ENCODE data around the gene HIVEP3. TPM values are rescaled to one million over a fixed set of nuclear protein-coding genes. Genes with fewer than 3 reads are reported as not detected.

HIVEP3 gene
- total and polyA plus RNA-seq, 2 donors (not counting 1 experiment from before 2014, with no cell fraction given) = 2.0 to 5.1 TPM

DNA sequence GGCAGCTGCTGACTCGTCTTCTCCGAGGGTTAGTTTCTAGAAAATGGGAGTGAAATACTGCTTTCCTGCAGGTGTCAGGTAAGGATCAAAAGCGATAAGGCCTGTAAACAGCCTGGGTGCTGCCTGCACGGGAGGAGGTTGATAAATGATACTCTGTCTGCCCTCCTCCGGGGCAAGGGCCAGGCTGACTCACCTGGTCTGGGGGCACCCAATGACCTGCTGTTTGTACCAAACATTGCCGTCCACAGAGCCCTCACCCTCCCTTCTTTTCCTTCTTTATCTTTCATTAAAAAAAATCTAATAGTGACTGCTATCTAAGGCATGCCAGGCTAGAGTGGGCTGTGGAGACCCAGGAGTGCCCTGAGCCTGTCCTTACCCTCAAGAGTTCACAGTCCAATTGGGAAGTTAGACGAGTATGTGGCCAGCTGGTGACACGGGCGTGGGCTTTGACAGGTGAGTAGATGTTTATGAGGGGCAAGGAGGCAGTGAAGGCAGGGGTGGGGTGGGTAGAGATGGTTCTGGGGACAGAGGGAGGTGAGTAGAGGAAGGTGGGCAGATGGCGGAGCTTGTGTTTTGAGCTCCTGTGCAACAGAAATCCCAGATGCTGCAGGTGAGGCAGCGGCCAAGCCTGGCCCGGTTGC, 450.5 kb downstream of the HIVEP3 start:
- Mint-ChIP-seq H3K27ac (no peak overlapping the region), H3K4me3 (no peak overlapping the region), H3K4me1 (no peaks in the 10 kb centered on the region), H3K9me3 (ENCODE audit: insufficient read depth) (no peaks in the 10 kb centered on the region), H3K27me3 (peaks cover 13% of the 10 kb centered on the region)
- Histone ChIP-seq H2AFZ (ENCODE audit: insufficient read depth, low read depth, low read length, poor library complexity, severe bottlenecking) (no peak overlapping the region), H3K4me1 (ENCODE audit: control insufficient read depth in 2 of 2, insufficient read depth in 2 of 2, low read length in 2 of 2) (no peaks in the 10 kb centered on the region), H3K27ac (ENCODE audit: low read length in 2 of 2) (no peak overlapping the region), H4K20me1 (ENCODE audit: control insufficient read depth, insufficient read depth, low read length, poor library complexity, severe bottlenecking) (no peaks in the 10 kb centered on the region), H3K9ac (ENCODE audit: low read length) (no peak overlapping the region), H3K9me3 (ENCODE audit: control extremely low read depth in 1 of 3, control insufficient read depth in 2 of 3, insufficient read depth in 1 of 3, low read length in 2 of 3) (no peaks in the 10 kb centered on the region), H3K27me3 (replicated peaks in 1 of 4; ENCODE audit: control extremely low read depth in 1 of 4, control insufficient read depth in 3 of 4, insufficient read depth in 4 of 4, low read length in 3 of 4) (peaks cover 0 to 3% (median 0%) of the 10 kb centered on the region in 4 experiments), H3K79me2 (ENCODE audit: control insufficient read depth, insufficient read depth, low read length) (no peaks in the 10 kb centered on the region), H3K4me3 (ENCODE audit: control extremely low read depth in 1 of 5, extremely low read depth in 1 of 5, insufficient read depth in 1 of 5, low read depth in 2 of 5, low read length in 4 of 5) (no peak overlapping the region), H3K4me2 (replicated peaks; ENCODE audit: low read depth, low read length, poor library complexity, severe bottlenecking) (no peak overlapping the region), H3K36me3 (replicated peaks in 1 of 2; ENCODE audit: control extremely low read depth in 1 of 2, control insufficient read depth in 1 of 2, extremely low read depth in 1 of 2, insufficient read depth in 2 of 2, low read length in 1 of 2) (no peaks in the 10 kb centered on the region)
- ATAC-seq (ENCODE audit: low read depth) = no peak
- no peak for DNase-seq
- 92% methylated on average over 11 of the region's 12 CpGs for WGBS (ENCODE audit: insufficient coverage)
- ChIA-PET CTCF (no interaction called here), POLR2A (no interaction called here)
- TF ChIP-seq, protein P1, sequence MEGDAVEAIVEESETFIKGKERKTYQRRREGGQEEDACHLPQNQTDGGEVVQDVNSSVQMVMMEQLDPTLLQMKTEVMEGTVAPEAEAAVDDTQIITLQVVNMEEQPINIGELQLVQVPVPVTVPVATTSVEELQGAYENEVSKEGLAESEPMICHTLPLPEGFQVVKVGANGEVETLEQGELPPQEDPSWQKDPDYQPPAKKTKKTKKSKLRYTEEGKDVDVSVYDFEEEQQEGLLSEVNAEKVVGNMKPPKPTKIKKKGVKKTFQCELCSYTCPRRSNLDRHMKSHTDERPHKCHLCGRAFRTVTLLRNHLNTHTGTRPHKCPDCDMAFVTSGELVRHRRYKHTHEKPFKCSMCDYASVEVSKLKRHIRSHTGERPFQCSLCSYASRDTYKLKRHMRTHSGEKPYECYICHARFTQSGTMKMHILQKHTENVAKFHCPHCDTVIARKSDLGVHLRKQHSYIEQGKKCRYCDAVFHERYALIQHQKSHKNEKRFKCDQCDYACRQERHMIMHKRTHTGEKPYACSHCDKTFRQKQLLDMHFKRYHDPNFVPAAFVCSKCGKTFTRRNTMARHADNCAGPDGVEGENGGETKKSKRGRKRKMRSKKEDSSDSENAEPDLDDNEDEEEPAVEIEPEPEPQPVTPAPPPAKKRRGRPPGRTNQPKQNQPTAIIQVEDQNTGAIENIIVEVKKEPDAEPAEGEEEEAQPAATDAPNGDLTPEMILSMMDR (IDR thresholded peaks at IDR 0.05) = no peak
- no peak for TF ChIP-seq EZH2 (IDR thresholded peaks at IDR 0.05; ENCODE audit: borderline replicate concordance, insufficient read depth, low read depth, low read length, poor library complexity, severe bottlenecking)
- intact Hi-C loops (cut with micrococcal nuclease) = no loop called here

DNA sequence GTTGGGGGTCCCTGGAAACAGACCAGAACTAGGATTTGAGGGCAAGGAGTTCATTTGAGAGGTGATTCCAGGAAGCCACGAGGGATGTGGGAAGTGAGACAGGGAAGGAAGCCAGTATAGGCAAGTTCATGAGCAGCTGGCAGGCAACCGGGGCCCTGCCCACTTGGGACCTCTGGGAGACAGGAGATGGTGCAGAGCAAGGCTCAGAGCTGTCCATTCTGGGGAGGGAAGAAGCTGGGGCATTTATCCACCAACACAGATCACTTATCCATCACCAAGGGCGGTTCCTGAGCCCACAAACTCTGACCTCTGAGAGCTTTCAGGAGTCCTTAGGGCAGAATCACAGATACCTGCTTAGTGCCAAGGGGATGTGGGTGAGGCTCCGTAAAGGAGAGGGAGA, 451.0 kb downstream of the HIVEP3 start:
- no peaks in the 10 kb centered on the region for H3K79me2 ChIP-seq (ENCODE audit: control insufficient read depth, insufficient read depth, low read length)

More for the DNA sequence above, 451.0 kb downstream of the HIVEP3 start:
- Mint-ChIP-seq H3K27me3 (peaks cover 13% of the 10 kb centered on the region), H3K4me3 (no peak overlapping the region), H3K27ac (no peak overlapping the region), H3K9me3 (ENCODE audit: insufficient read depth) (no peaks in the 10 kb centered on the region), H3K4me1 (no peaks in the 10 kb centered on the region)
- DNase-seq = no peak
- no peak overlapping the region for H3K9ac ChIP-seq (ENCODE audit: low read length)
- no peak for ATAC-seq (ENCODE audit: low read depth)
- intact Hi-C loops (cut with micrococcal nuclease) = no loop called here
- no peak overlapping the region for H3K27ac ChIP-seq (ENCODE audit: low read length in 2 of 2)
- POLR2A ChIA-PET = no interaction called here
- CTCF ChIA-PET = no interaction called here
- H3K4me3 ChIP-seq (ENCODE audit: control extremely low read depth in 1 of 5, extremely low read depth in 1 of 5, insufficient read depth in 1 of 5, low read depth in 2 of 5, low read length in 4 of 5) = no peak overlapping the region
- 53% methylated on average over 3 of the region's 4 CpGs for whole genome bisulfite sequencing (ENCODE audit: insufficient coverage)
- no peaks in the 10 kb centered on the region for H3K4me1 ChIP-seq (ENCODE audit: control insufficient read depth in 2 of 2, insufficient read depth in 2 of 2, low read length in 2 of 2)
- TF ChIP-seq, protein P1 (IDR thresholded peaks at IDR 0.05) = no peak
- no peak for TF ChIP-seq EZH2 (IDR thresholded peaks at IDR 0.05; ENCODE audit: borderline replicate concordance, insufficient read depth, low read depth, low read length, poor library complexity, severe bottlenecking)
- no peak overlapping the region for H2AFZ ChIP-seq (ENCODE audit: insufficient read depth, low read depth, low read length, poor library complexity, severe bottlenecking)
- peaks cover 0 to 2% (median 0%) of the 10 kb centered on the region in 3 donors for H3K9me3 ChIP-seq (ENCODE audit: control extremely low read depth in 1 of 3, control insufficient read depth in 2 of 3, insufficient read depth in 1 of 3, low read length in 2 of 3)
- peaks cover 0 to 3% (median 0%) of the 10 kb centered on the region in 4 experiments for H3K27me3 ChIP-seq (replicated peaks in 1 of 4; ENCODE audit: control extremely low read depth in 1 of 4, control insufficient read depth in 3 of 4, insufficient read depth in 4 of 4, low read length in 3 of 4)
- H4K20me1 ChIP-seq (ENCODE audit: control insufficient read depth, insufficient read depth, low read length, poor library complexity, severe bottlenecking) = no peaks in the 10 kb centered on the region
- H3K36me3 ChIP-seq (replicated peaks in 1 of 2; ENCODE audit: control extremely low read depth in 1 of 2, control insufficient read depth in 1 of 2, extremely low read depth in 1 of 2, insufficient read depth in 2 of 2, low read length in 1 of 2) = no peaks in the 10 kb centered on the region
- H3K4me2 ChIP-seq (replicated peaks; ENCODE audit: low read depth, low read length, poor library complexity, severe bottlenecking) = no peak overlapping the region
